Occipital lobe (tissue), 2 donors: ENCODE measurements around the gene CMTM4. TPM values are rescaled to one million over a fixed set of nuclear protein-coding genes. Genes with fewer than 3 reads are reported as not detected.

ENCODE experiments used
- DNase-seq: peaks from one replicate; lab custom pipeline; 2025; lab: John Stamatoyannopoulos, UW
- total RNA-seq: library from RNA; depleted of rRNA; stranded (reverse); fragments of >200 nt; gene quantifications from one replicate; pipeline ENCODE4 v1.2.3, GENCODE V29; 2014

CMTM4 gene
- total RNA-seq: 70.7 TPM

- peak; percentile 76 for DNase-seq
These were observed at the start of gene CMTM4 for GRCh38 chr16:66696669-66697630. Gene CMTM4, minus strand, starts transcription at chr16:66696743. Its CDS starts 218 bp downstream, at chr16:66696525.

- no peak for DNase-seq
These were observed 49.5 kb upstream of the CMTM4 start for GRCh38 chr16:66746048-66746447.

- no peak for DNase-seq
These were observed 45.6 kb upstream of the CMTM4 start for GRCh38 chr16:66741950-66742808.

- DNase-seq: peak; percentile 88
These were observed 44.8 kb upstream of the CMTM4 start for GRCh38 chr16:66741169-66741900.

GRCh38 chr16:66740533-66740932 is 44.0 kb upstream of the CMTM4 start:
- DNase-seq: no peak

- DNase-seq: no peak
These were observed 43.5 kb upstream of the CMTM4 start for GRCh38 chr16:66740010-66740409.

- DNase-seq: no peak
These were observed 39.3 kb upstream of the CMTM4 start for GRCh38 chr16:66735891-66736290.

GRCh38 chr16:66731101-66731500 is 34.6 kb upstream of the CMTM4 start:
- DNase-seq: no peak

- DNase-seq: no peak
These were observed 32.3 kb upstream of the CMTM4 start for GRCh38 chr16:66728804-66729203.

GRCh38 chr16:66728117-66728787 is 31.7 kb upstream of the CMTM4 start:
- no peak for DNase-seq

- no peak for DNase-seq
These were observed 24.2 kb upstream of the CMTM4 start for GRCh38 chr16:66720766-66721165.

- no peak for DNase-seq
These were observed 22.7 kb upstream of the CMTM4 start for GRCh38 chr16:66719246-66719645.

- DNase-seq: no peak
These were observed 21.2 kb upstream of the CMTM4 start for GRCh38 chr16:66717776-66718175.

GRCh38 chr16:66717112-66717675 is 20.7 kb upstream of the CMTM4 start:
- no peak for DNase-seq

- no peak for DNase-seq
These were observed 18.2 kb upstream of the CMTM4 start for GRCh38 chr16:66714654-66715307.

- DNase-seq: no peak
These were observed 17.5 kb upstream of the CMTM4 start for GRCh38 chr16:66714062-66714461.

GRCh38 chr16:66713076-66713475 is 16.5 kb upstream of the CMTM4 start:
- DNase-seq: peak; percentile 36

- no peak for DNase-seq
These were observed 16.0 kb upstream of the CMTM4 start for GRCh38 chr16:66712512-66712911.

GRCh38 chr16:66711581-66711980 is 15.0 kb upstream of the CMTM4 start:
- DNase-seq: no peak

- DNase-seq: no peak
These were observed 9.9 kb upstream of the CMTM4 start for GRCh38 chr16:66706506-66706880.
